ENCODE results near the gene EXOC4. TPM values are rescaled to one million over a fixed set of nuclear protein-coding genes. Genes with fewer than 3 reads are reported as not detected.

The EXOC4 gene
- total RNA-seq, 1 experiment from 2014 or later = 75.8 TPM

- Histone ChIP-seq H2BK20ac (ENCODE audit: low read depth, low read length, poor library complexity, severe bottlenecking) (no peak overlapping the region), H2BK15ac (ENCODE audit: low read depth, low read length) (no peak overlapping the region), H3K4ac (ENCODE audit: low read depth, low read length) (no peak overlapping the region), H3K23me2 (ENCODE audit: insufficient read length, low read depth, low read length, poor library complexity, severe bottlenecking) (no peaks in the 10 kb centered on the region), H2AK5ac (ENCODE audit: insufficient read length, low read length) (no peak overlapping the region), H4K20me1 (ENCODE audit: control insufficient read depth, insufficient read depth, insufficient read length) (no peaks in the 10 kb centered on the region), H3K9me3 (ENCODE audit: control insufficient read depth, low read depth, low read length) (no peaks in the 10 kb centered on the region), H3K9ac (ENCODE audit: extremely low read depth, insufficient read length, low read length) (no peak overlapping the region), H4K5ac (ENCODE audit: insufficient read length, low read depth, low read length) (no peak overlapping the region), H3K4me2 (ENCODE audit: insufficient read depth, insufficient read length, low read length) (no peak overlapping the region), H2BK120ac (ENCODE audit: low read depth, low read length, poor library complexity, severe bottlenecking) (no peak overlapping the region), H3K23ac (ENCODE audit: insufficient read length, low read depth, low read length) (no peak overlapping the region), H2BK5ac (ENCODE audit: insufficient read length, low read length) (no peak overlapping the region), H3K27ac (ENCODE audit: insufficient read length, low read depth, low read length) (no peak overlapping the region), H3K79me1 (ENCODE audit: insufficient read depth, low read depth, low read length, poor library complexity, severe bottlenecking) (no peaks in the 10 kb centered on the region), H3K56ac (ENCODE audit: insufficient read length, low read depth, low read length) (no peak overlapping the region), H4K91ac (ENCODE audit: insufficient read length, low read depth, low read length) (no peak overlapping the region), H3K18ac (ENCODE audit: insufficient read length, low read depth, low read length) (no peak overlapping the region), H3K27me3 (ENCODE audit: insufficient read depth, low read length) (no peaks in the 10 kb centered on the region), H3K14ac (ENCODE audit: insufficient read depth, low read length) (no peak overlapping the region), H3K79me2 (ENCODE audit: insufficient read depth, low read length) (no peaks in the 10 kb centered on the region), H4K8ac (replicated peaks; ENCODE audit: insufficient read length, low read depth, low read length) (no peak overlapping the region), H2BK12ac (ENCODE audit: insufficient read length, low read depth, low read length) (no peak overlapping the region), H2AFZ (ENCODE audit: low read length) (no peak overlapping the region), H3T11ph (ENCODE audit: low read length) (no peak overlapping the region), H3K4me1 (ENCODE audit: insufficient read depth, low read length) (no peaks in the 10 kb centered on the region)
- no peaks in the 10 kb centered on the region for H3K36me3 Mint-ChIP-seq (ENCODE audit: insufficient read depth in 1 of 3, low read depth in 3 of 3)
- no peaks in the 10 kb centered on the region for H3K27me3 Mint-ChIP-seq (ENCODE audit: low read depth)
- H3K4me3 Mint-ChIP-seq = no peak overlapping the region
- no peaks in the 10 kb centered on the region for H3K9me3 Mint-ChIP-seq
- DNase-seq = no peak
- no peak overlapping the region for H3K27ac Mint-ChIP-seq
- no peak for TF ChIP-seq CTCF (conservative IDR thresholded peaks at IDR 0.05)
- peaks cover 20 to 30% of the 10 kb centered on the region in 2 experiments for H3K4me1 Mint-ChIP-seq
Observed at GRCh38 chr7:133679977-133680376, 427.1 kb downstream of the EXOC4 start.
